GM23248 (cell line): ENCODE results near the gene LPP. TPM values are rescaled to one million over a fixed set of nuclear protein-coding genes. Genes with fewer than 3 reads are reported as not detected.

Source experiments
- DNase-seq: peaks from one replicate; pipeline ENCODE4 v3.0.0-alpha.2; 2015
- H2AFZ ChIP-seq: fragments of 200-600 bp; sonication (generic); 2 replicates; pipeline ENCODE4 v1.6.1; 2016; ENCODE audit warnings: antibody characterized with exemption
- H3F3A ChIP-seq: fragments of 200-600 bp; sonication (generic); 2 replicates; pipeline ENCODE4 v1.6.1; 2016; ENCODE audit warnings: mild to moderate bottlenecking, antibody characterized with exemption, mixed run types; ENCODE audit not compliant: insufficient read depth
- H3K27ac ChIP-seq: fragments of 200-600 bp; sonication (generic); 2 replicates; pipeline ENCODE4 v1.5.1; 2016; ENCODE audit warnings: mild to moderate bottlenecking
- H3K27me3 ChIP-seq: fragments of 200-600 bp; sonication (generic); replicated peaks from 2 replicates; pipeline ENCODE4 v1.6.1; 2016; ENCODE audit warnings: mild to moderate bottlenecking; ENCODE audit not compliant: insufficient read depth
- H3K36me3 ChIP-seq: fragments of 200-600 bp; sonication (generic); 2 replicates; pipeline ENCODE4 v1.6.1; 2016; ENCODE audit warnings: low read depth, mild to moderate bottlenecking
- H3K4me1 ChIP-seq: fragments of 200-600 bp; sonication (generic); 2 replicates; pipeline ENCODE4 v1.6.1; 2016; ENCODE audit warnings: mild to moderate bottlenecking; ENCODE audit not compliant: insufficient read depth
- H3K4me2 ChIP-seq: fragments of 200-600 bp; sonication (generic); one replicate; pipeline ENCODE4 v1.6.1; 2016; ENCODE audit warnings: mild to moderate bottlenecking; ENCODE audit not compliant: unreplicated experiment
- H3K4me3 ChIP-seq: fragments of 200-600 bp; sonication (generic); 2 replicates; pipeline ENCODE4 v1.5.1; 2016; ENCODE audit warnings: mild to moderate bottlenecking
- H3K79me2 ChIP-seq: fragments of 200-600 bp; sonication (generic); 2 replicates; pipeline ENCODE4 v1.6.1; 2016; ENCODE audit warnings: mild to moderate bottlenecking; ENCODE audit not compliant: insufficient read depth
- H3K9ac ChIP-seq: fragments of 200-600 bp; sonication (generic); 2 replicates; pipeline ENCODE4 v1.6.1; 2016; ENCODE audit warnings: mild to moderate bottlenecking
- H3K9me2 ChIP-seq: fragments of 200-600 bp; sonication (generic); 2 replicates; pipeline ENCODE4 v1.6.1; 2016; ENCODE audit warnings: mixed run types, mild to moderate bottlenecking, moderate library complexity; ENCODE audit not compliant: insufficient read depth
- H3K9me3 ChIP-seq: fragments of 200-600 bp; sonication (generic); one replicate; pipeline ENCODE4 v1.6.1; 2017; ENCODE audit warnings: low read depth
- H4K20me1 ChIP-seq: fragments of 200-600 bp; sonication (generic); 2 replicates; pipeline ENCODE4 v1.6.0; 2016; ENCODE audit not compliant: insufficient read depth
- EZH2 ChIP-seq: fragments of 200-600 bp; sonication (generic); IDR thresholded peaks from 2 replicates; pipeline ENCODE4 v1.6.1; 2018; ENCODE audit warnings: antibody characterized with exemption, mild to moderate bottlenecking; ENCODE audit not compliant: insufficient read depth, poor library complexity, severe bottlenecking
- EZH2phosphoT487 ChIP-seq: fragments of 200-600 bp; sonication (generic); IDR thresholded peaks from 2 replicates; pipeline ENCODE4 v1.6.1; 2018; ENCODE audit warnings: antibody characterized with exemption, moderate library complexity, mild to moderate bottlenecking, low read depth; ENCODE audit not compliant: insufficient read depth
- WGBS, 2 experiments: methylation state at CpG; one replicate each; pipeline ENCODE4 v1.1.6; 2015 to 2017; ENCODE audit warnings: low lambda C conversion rate in 2 of 2, low coverage in 1 of 2; ENCODE audit errors: missing lambda C conversion rate in 2 of 2; 5-methylcytosine and 5-hydroxymethylcytosine counted together
- in situ Hi-C: fragments of 300-500 bp; cut with MboI; formaldehyde crosslinking; loops from 2 replicates; pipeline ENCODE4 v1.15.0; 2020
- polyA plus RNA-seq: library from polyadenylated mRNA; unstranded; fragments of >200 nt; fragmentation: Nextera tagmentation; extraction: Ambion mirVana; gene quantifications from 2 replicates; pipeline ENCODE4 v1.2.1, GENCODE V29; 2016
- total RNA-seq: library from RNA; depleted of rRNA; stranded (reverse); fragments of >200 nt; shearing (Covaris generic); gene quantifications from 2 replicates; pipeline ENCODE4 v1.2.3, GENCODE V29; 2014

Gene LPP
- total and polyA plus RNA-seq, 2 experiments from 2014 or later, result 42.8 to 61.7 TPM

GRCh38 chr3:188266562-188267274 lies 112.8 kb downstream of the LPP start:
- Histone ChIP-seq H4K20me1 (no peaks in the 10 kb centered on the region), H3K4me3 (peak overlapping the region; percentile 72), H3K9me3 (no peaks in the 10 kb centered on the region), H3K9me2 (no peaks in the 10 kb centered on the region), H2AFZ (peak overlapping the region; percentile 38; the same call in 1 of the 2 replicates), H3K4me1 (peaks cover 95% of the 10 kb centered on the region), H3K79me2 (peaks cover 31% of the 10 kb centered on the region), H3K9ac (peak overlapping the region; percentile 85), H3K4me2 (peak overlapping the region; percentile 94), H3K36me3 (no peaks in the 10 kb centered on the region), H3F3A (peaks cover 94% of the 10 kb centered on the region), H3K27me3 (no peaks in the 10 kb centered on the region), H3K27ac (peak overlapping the region; percentile 97)
- in situ Hi-C loops, result loop anchor here (10.0 kb wide), 1 partner anchor 522 kb away; the partner anchor contains the start of gene BCL6
- 10% methylated on average over 10 of the region's 10 CpGs for WGBS, 2 experiments
- DNase-seq, result peak; percentile 86
- TF ChIP-seq EZH2 (no peak), EZH2phosphoT487 (no peak)

- H3K27me3 ChIP-seq, result no peaks in the 10 kb centered on the region
- H3K9me2 ChIP-seq, result no peaks in the 10 kb centered on the region
- DNase-seq, result no peak
- H3K4me2 ChIP-seq, result peak overlapping the region; percentile 94
- no peak overlapping the region for H3K9ac ChIP-seq
- in situ Hi-C loops, result loop anchor here (10.0 kb wide), 1 partner anchor 523 kb away; the partner anchor contains the start of gene BCL6
- peak overlapping the region; percentile 97 for H3K27ac ChIP-seq
- peaks cover 96% of the 10 kb centered on the region for H3F3A ChIP-seq
- H3K9me3 ChIP-seq, result no peaks in the 10 kb centered on the region
- H3K36me3 ChIP-seq, result no peaks in the 10 kb centered on the region
- no peak for TF ChIP-seq EZH2phosphoT487
- no peak for TF ChIP-seq EZH2
- H3K4me3 ChIP-seq, result no peak overlapping the region
- H3K79me2 ChIP-seq, result peaks cover 27% of the 10 kb centered on the region
- WGBS, 2 experiments, result 96 to 97% methylated on average over 7 of the region's 7 CpGs
- no peak overlapping the region for H2AFZ ChIP-seq
- H4K20me1 ChIP-seq, result no peaks in the 10 kb centered on the region
- H3K4me1 ChIP-seq, result peaks cover 95% of the 10 kb centered on the region
These were observed 113.9 kb downstream of the LPP start for GRCh38 chr3:188267790-188268335.

- H3K27ac ChIP-seq, result no peak overlapping the region
- H3K4me3 ChIP-seq, result no peak overlapping the region
- TF ChIP-seq EZH2 (no peak), EZH2phosphoT487 (no peak)
- no peak overlapping the region for H3K9ac ChIP-seq
- 77 to 88% methylated on average over 5 of the region's 5 CpGs for WGBS, 2 experiments
- peaks cover 27% of the 10 kb centered on the region for H3K79me2 ChIP-seq
- in situ Hi-C loops, result loop anchor here (10.0 kb wide), 1 partner anchor 524 kb away; the partner anchor contains the start of gene BCL6
- H2AFZ ChIP-seq, result no peak overlapping the region
- H4K20me1 ChIP-seq, result no peaks in the 10 kb centered on the region
- H3K27me3 ChIP-seq, result no peaks in the 10 kb centered on the region
- no peaks in the 10 kb centered on the region for H3K36me3 ChIP-seq
- H3K9me3 ChIP-seq, result no peaks in the 10 kb centered on the region
- no peak for DNase-seq
- H3K9me2 ChIP-seq, result no peaks in the 10 kb centered on the region
- H3K4me1 ChIP-seq, result peaks cover 96% of the 10 kb centered on the region
- H3F3A ChIP-seq, result peaks cover 96% of the 10 kb centered on the region
- H3K4me2 ChIP-seq, result no peak overlapping the region
These were observed 114.4 kb downstream of the LPP start for GRCh38 chr3:188268336-188268735.

- H3K9me3 ChIP-seq, result no peaks in the 10 kb centered on the region
- H3K4me1 ChIP-seq, result peaks cover 95% of the 10 kb centered on the region
- no peak overlapping the region for H3K27ac ChIP-seq
- no peak overlapping the region for H3K4me3 ChIP-seq
- H3F3A ChIP-seq, result peaks cover 96% of the 10 kb centered on the region
- H4K20me1 ChIP-seq, result no peaks in the 10 kb centered on the region
- no peaks in the 10 kb centered on the region for H3K27me3 ChIP-seq
- DNase-seq, result no peak
- WGBS, 2 experiments, result 95% methylated on average over 4 of the region's 4 CpGs
- peaks cover 32% of the 10 kb centered on the region for H3K79me2 ChIP-seq
- no peaks in the 10 kb centered on the region for H3K9me2 ChIP-seq
- no peak for TF ChIP-seq EZH2
- no peak for TF ChIP-seq EZH2phosphoT487
- in situ Hi-C loops, result loop anchor here (10.0 kb wide), 1 partner anchor 524 kb away; the partner anchor contains the start of gene BCL6
- H3K36me3 ChIP-seq, result no peaks in the 10 kb centered on the region
- no peak overlapping the region for H2AFZ ChIP-seq
- H3K9ac ChIP-seq, result no peak overlapping the region
- H3K4me2 ChIP-seq, result no peak overlapping the region
These were observed 115.1 kb downstream of the LPP start for GRCh38 chr3:188269040-188269439.
